IMR-90 (cell line): ENCODE measurements around the gene TSTD1.

ENCODE experiments used
- BHLHE40 ChIP-seq: fragments of 150-350 bp; IDR thresholded peaks from 2 replicates; pipeline ENCODE4 v1.6.1; 2016; ENCODE audit warnings: mild to moderate bottlenecking, low read depth, low read length
- CEBPB ChIP-seq: IDR thresholded peaks from 2 replicates; pipeline ENCODE4 v1.6.1; 2012; ENCODE audit warnings: low read depth, low read length, improper control_type of control experiment
- CHD1 ChIP-seq: IDR thresholded peaks from 2 replicates; pipeline ENCODE4 v1.6.1; 2012; ENCODE audit warnings: low read depth, low read length, improper control_type of control experiment
- CTCF ChIP-seq: conservative IDR thresholded peaks from 2 replicates; pipeline ENCODE4 v1.5.1; 2012; ENCODE audit warnings: mild to moderate bottlenecking, low read depth, low read length, improper control_type of control experiment
- FOS ChIP-seq: fragments of 150-350 bp; IDR thresholded peaks from 2 replicates; pipeline ENCODE4 v1.6.1; 2016; ENCODE audit warnings: low read depth, low read length
- MAFK ChIP-seq: IDR thresholded peaks from 2 replicates; pipeline ENCODE4 v1.6.1; 2012; ENCODE audit warnings: low read depth, low read length, improper control_type of control experiment
- MAZ ChIP-seq: IDR thresholded peaks from 2 replicates; pipeline ENCODE4 v1.6.1; 2012; ENCODE audit warnings: low read depth, mild to moderate bottlenecking, low read length, improper control_type of control experiment, moderate library complexity, borderline replicate concordance
- MXI1 ChIP-seq: IDR thresholded peaks from 2 replicates; pipeline ENCODE4 v1.6.1; 2012; ENCODE audit warnings: low read depth, mild to moderate bottlenecking, low read length, moderate library complexity, borderline replicate concordance
- NFE2L2 ChIP-seq: fragments of 150-350 bp; IDR thresholded peaks from 2 replicates; pipeline ENCODE4 v1.6.1; 2016; ENCODE audit warnings: low read depth, mild to moderate bottlenecking, low read length
- POLR2A ChIP-seq: IDR thresholded peaks from 2 replicates; pipeline ENCODE4 v1.6.1; 2012; ENCODE audit warnings: mild to moderate bottlenecking, low read depth, low read length
- RCOR1 ChIP-seq: IDR thresholded peaks from 2 replicates; pipeline ENCODE4 v1.6.1; 2012; ENCODE audit warnings: mild to moderate bottlenecking, low read length, improper control_type of control experiment; ENCODE audit not compliant: insufficient replicate concordance
- RFX5 ChIP-seq: IDR thresholded peaks from 2 replicates; pipeline ENCODE4 v1.8.0; 2012; ENCODE audit warnings: low read depth, mild to moderate bottlenecking, low read length, moderate library complexity
- USF2 ChIP-seq: fragments of 150-350 bp; IDR thresholded peaks from 2 replicates; pipeline ENCODE4 v1.6.1; 2017; ENCODE audit warnings: mild to moderate bottlenecking, antibody characterized with exemption, low read length, low read depth

- TF ChIP-seq CTCF (no peak), CEBPB (no peak), MAFK (no peak), BHLHE40 (no peak), CHD1 (no peak), MXI1 (no peak), POLR2A (no peak), USF2 (no peak), FOS (no peak), MAZ (no peak), RCOR1 (no peak), RFX5 (no peak), NFE2L2 (no peak)
Measured at GRCh38 chr1:161070761-161071160, 32.0 kb upstream of the TSTD1 start.
